Measurements from ENCODE around the gene CDKAL1. TPM values are rescaled to one million over a fixed set of nuclear protein-coding genes. Genes with fewer than 3 reads are reported as not detected.

The CDKAL1 gene
- total and polyA plus RNA-seq, 9 of the 15 experiments (the other 6 are each of a cell fraction or from before 2014, with no cell fraction given): 11.2 to 36.3 (median 20.1) TPM

DNA sequence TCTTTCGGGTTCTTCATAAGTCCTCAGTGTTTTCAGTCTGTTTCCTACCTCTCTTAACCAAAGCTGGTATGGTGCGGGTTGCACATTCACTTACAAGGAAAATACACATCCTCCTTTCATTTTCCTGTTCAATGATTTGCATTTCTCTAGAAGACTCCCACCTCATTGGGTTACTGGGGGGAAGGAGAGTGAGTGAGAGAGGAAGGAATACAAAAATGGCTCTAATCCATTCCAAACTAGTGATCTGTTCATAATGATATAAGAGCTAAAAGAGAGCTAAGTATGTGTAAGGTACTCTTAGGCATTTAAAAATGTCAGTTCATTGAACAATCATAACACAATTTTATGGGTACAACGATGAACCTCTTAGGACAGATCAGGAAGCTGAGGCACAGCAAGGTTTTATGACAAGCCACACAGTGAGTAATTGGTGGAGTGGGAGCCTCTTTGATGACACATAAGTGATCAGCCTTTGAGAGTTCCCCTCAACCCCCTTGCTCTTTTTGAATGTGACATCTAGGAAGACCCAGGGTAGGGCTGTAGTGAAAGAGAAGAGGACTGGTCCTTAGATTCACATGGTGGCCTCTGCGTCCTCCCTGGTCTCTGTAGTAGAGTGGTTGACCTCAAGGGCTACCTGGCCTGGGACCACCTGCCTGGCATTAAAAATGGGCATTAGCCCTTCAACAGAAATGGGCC, 730.9 kb downstream of the CDKAL1 start:
- WGBS (ENCODE audit: insufficient coverage, low coverage, missing lambda C conversion rate): 31% methylated on average over 4 of the region's 4 CpGs
- in situ Hi-C loops (cut with MboI) (no loop called here), intact Hi-C loops (cut with micrococcal nuclease) (no loop called here)
- ChIA-PET POLR2A (interaction anchor here (1.2 kb wide), 1 partner anchor 10 kb away, joined by 3 read pairs; no protein-coding TSS in a partner anchor), CTCF (ENCODE audit: low intra/inter-chr PET ratio) (no interaction called here)
- Histone ChIP-seq H3K27ac (ENCODE audit: extremely low read depth, low read depth, low read length) (no peak overlapping the region), H3K9ac (ENCODE audit: insufficient read depth in 1 of 2, low read depth in 2 of 2, low read length in 2 of 2) (no peak overlapping the region), H3K27me3 (ENCODE audit: control insufficient read depth in 2 of 2, insufficient read depth in 2 of 2, low read length in 2 of 2) (peaks cover 0 to 14% of the 10 kb centered on the region in 2 experiments; a peak in 3 of 5 replicates), H4K20me1 (replicated peaks; ENCODE audit: control insufficient read depth, insufficient read depth, low read length) (no peaks in the 10 kb centered on the region), H3K9me3 (replicated peaks; ENCODE audit: control insufficient read depth, insufficient read depth, low read depth, low read length) (no peaks in the 10 kb centered on the region), H3K4me3 (no peak overlapping the region), H3K4me1 (replicated peaks in 1 of 2; ENCODE audit: control insufficient read depth in 2 of 2, insufficient read depth in 2 of 2, low read length in 2 of 2) (peaks cover 5 to 17% of the 10 kb centered on the region in 2 experiments), H3K79me2 (ENCODE audit: control insufficient read depth, insufficient read depth, low read length) (no peaks in the 10 kb centered on the region), H3K4me2 (ENCODE audit: insufficient read depth, low read length) (no peak overlapping the region), H3K9me1 (ENCODE audit: control insufficient read depth, insufficient read depth, low read length) (no peaks in the 10 kb centered on the region), H3K36me3 (ENCODE audit: control insufficient read depth, insufficient read depth, low read length) (no peaks in the 10 kb centered on the region), H2AFZ (ENCODE audit: low read depth, low read length) (peak overlapping the region; percentile 86; the same call in 1 of the 2 replicates)
- no peak for ATAC-seq
- no peak for FAIRE-seq
- TF ChIP-seq, protein P1, sequence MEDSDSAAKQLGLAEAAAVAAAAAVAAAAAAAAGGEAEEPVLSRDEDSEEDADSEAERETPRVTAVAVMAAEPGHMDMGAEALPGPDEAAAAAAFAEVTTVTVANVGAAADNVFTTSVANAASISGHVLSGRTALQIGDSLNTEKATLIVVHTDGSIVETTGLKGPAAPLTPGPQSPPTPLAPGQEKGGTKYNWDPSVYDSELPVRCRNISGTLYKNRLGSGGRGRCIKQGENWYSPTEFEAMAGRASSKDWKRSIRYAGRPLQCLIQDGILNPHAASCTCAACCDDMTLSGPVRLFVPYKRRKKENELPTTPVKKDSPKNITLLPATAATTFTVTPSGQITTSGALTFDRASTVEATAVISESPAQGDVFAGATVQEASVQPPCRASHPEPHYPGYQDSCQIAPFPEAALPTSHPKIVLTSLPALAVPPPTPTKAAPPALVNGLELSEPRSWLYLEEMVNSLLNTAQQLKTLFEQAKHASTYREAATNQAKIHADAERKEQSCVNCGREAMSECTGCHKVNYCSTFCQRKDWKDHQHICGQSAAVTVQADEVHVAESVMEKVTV (CRISPR knock-in tag; IDR thresholded peaks at IDR 0.05): no peak
- TF ChIP-seq, protein P2, sequence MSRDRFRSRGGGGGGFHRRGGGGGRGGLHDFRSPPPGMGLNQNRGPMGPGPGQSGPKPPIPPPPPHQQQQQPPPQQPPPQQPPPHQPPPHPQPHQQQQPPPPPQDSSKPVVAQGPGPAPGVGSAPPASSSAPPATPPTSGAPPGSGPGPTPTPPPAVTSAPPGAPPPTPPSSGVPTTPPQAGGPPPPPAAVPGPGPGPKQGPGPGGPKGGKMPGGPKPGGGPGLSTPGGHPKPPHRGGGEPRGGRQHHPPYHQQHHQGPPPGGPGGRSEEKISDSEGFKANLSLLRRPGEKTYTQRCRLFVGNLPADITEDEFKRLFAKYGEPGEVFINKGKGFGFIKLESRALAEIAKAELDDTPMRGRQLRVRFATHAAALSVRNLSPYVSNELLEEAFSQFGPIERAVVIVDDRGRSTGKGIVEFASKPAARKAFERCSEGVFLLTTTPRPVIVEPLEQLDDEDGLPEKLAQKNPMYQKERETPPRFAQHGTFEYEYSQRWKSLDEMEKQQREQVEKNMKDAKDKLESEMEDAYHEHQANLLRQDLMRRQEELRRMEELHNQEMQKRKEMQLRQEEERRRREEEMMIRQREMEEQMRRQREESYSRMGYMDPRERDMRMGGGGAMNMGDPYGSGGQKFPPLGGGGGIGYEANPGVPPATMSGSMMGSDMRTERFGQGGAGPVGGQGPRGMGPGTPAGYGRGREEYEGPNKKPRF (IDR thresholded peaks at IDR 0.05; ENCODE audit: low read depth, low read length): no peak
- no peak for TF ChIP-seq PPARD (CRISPR knock-in tag; IDR thresholded peaks at IDR 0.05)
- TF ChIP-seq ZFX (CRISPR knock-in tag; IDR thresholded peaks at IDR 0.05): no peak
- TF ChIP-seq POLR3A (IDR thresholded peaks at IDR 0.05; ENCODE audit: borderline replicate concordance, extremely low read depth, insufficient read depth, insufficient read length): no peak
- no peak for TF ChIP-seq ESRRB (CRISPR knock-in tag; IDR thresholded peaks at IDR 0.05; ENCODE audit: borderline replicate concordance)
- TF ChIP-seq, protein P3, sequence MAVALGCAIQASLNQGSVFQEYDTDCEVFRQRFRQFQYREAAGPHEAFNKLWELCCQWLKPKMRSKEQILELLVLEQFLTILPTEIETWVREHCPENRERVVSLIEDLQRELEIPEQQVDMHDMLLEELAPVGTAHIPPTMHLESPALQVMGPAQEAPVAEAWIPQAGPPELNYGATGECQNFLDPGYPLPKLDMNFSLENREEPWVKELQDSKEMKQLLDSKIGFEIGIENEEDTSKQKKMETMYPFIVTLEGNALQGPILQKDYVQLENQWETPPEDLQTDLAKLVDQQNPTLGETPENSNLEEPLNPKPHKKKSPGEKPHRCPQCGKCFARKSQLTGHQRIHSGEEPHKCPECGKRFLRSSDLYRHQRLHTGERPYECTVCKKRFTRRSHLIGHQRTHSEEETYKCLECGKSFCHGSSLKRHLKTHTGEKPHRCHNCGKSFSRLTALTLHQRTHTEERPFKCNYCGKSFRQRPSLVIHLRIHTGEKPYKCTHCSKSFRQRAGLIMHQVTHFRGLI (CRISPR knock-in tag; IDR thresholded peaks at IDR 0.05): no peak
- TF ChIP-seq, protein P4, sequence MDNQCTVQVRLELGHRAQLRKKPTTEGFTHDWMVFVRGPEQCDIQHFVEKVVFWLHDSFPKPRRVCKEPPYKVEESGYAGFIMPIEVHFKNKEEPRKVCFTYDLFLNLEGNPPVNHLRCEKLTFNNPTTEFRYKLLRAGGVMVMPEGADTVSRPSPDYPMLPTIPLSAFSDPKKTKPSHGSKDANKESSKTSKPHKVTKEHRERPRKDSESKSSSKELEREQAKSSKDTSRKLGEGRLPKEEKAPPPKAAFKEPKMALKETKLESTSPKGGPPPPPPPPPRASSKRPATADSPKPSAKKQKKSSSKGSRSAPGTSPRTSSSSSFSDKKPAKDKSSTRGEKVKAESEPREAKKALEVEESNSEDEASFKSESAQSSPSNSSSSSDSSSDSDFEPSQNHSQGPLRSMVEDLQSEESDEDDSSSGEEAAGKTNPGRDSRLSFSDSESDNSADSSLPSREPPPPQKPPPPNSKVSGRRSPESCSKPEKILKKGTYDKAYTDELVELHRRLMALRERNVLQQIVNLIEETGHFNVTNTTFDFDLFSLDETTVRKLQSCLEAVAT (IDR thresholded peaks at IDR 0.05): no peak
- TF ChIP-seq PREB (CRISPR knock-in tag; IDR thresholded peaks at IDR 0.05): no peak
- no peak for DNase-seq (ENCODE audit: extremely low read depth in 1 of 4, low spot score in 3 of 4)
- BruUV-seq (replicated peaks): no TSS peak

Measured in K562 (cell line).